ES-I3 (cell line): Measurements from ENCODE around the gene WASF3.

Experiments
- H3K36me3 ChIP-seq: 2 replicates; pipeline ENCODE4 v1.6.1; 2013; ENCODE audit warnings: mild to moderate bottlenecking, low read length, control low read depth, moderate library complexity; ENCODE audit not compliant: insufficient read depth
- H3K4me1 ChIP-seq: 2 replicates; pipeline ENCODE4 v1.6.1; 2013; ENCODE audit warnings: mild to moderate bottlenecking, control low read depth, low read length; ENCODE audit not compliant: insufficient read depth
- H3K9ac ChIP-seq: 2 replicates; pipeline ENCODE4 v1.6.1; 2013; ENCODE audit warnings: low read depth, mild to moderate bottlenecking, low read length, moderate library complexity
- H3K9me3 ChIP-seq: 2 replicates; pipeline ENCODE4 v1.6.1; 2013; ENCODE audit warnings: mild to moderate bottlenecking, low read length, moderate library complexity; ENCODE audit not compliant: control insufficient read depth, insufficient read depth

The WASF3 gene

GRCh38 chr13:26589754-26590153, 32.3 kb downstream of the WASF3 start:
- peaks cover 14% of the 10 kb centered on the region for H3K4me1 ChIP-seq
- H3K9ac ChIP-seq: no peak overlapping the region
- H3K9me3 ChIP-seq: no peaks in the 10 kb centered on the region; the same call in 1 of the 2 replicates
- H3K36me3 ChIP-seq: no peaks in the 10 kb centered on the region

- no peaks in the 10 kb centered on the region; the same call in 1 of the 2 replicates for H3K9me3 ChIP-seq
- H3K36me3 ChIP-seq: no peaks in the 10 kb centered on the region
- no peak overlapping the region for H3K9ac ChIP-seq
- H3K4me1 ChIP-seq: peaks cover 9% of the 10 kb centered on the region
Observed at GRCh38 chr13:26590379-26590778, 32.9 kb downstream of the WASF3 start.

GRCh38 chr13:26590951-26591350, 33.5 kb downstream of the WASF3 start:
- Histone ChIP-seq H3K4me1 (peaks cover 9% of the 10 kb centered on the region), H3K9ac (no peak overlapping the region), H3K36me3 (no peaks in the 10 kb centered on the region), H3K9me3 (no peaks in the 10 kb centered on the region; the same call in 1 of the 2 replicates)

- Histone ChIP-seq H3K4me1 (peaks cover 9% of the 10 kb centered on the region), H3K36me3 (no peaks in the 10 kb centered on the region), H3K9me3 (no peaks in the 10 kb centered on the region; the same call in 1 of the 2 replicates), H3K9ac (no peak overlapping the region)
Observed at GRCh38 chr13:26591672-26592071, 34.2 kb downstream of the WASF3 start.

GRCh38 chr13:26593661-26594060, 36.2 kb downstream of the WASF3 start:
- Histone ChIP-seq H3K36me3 (no peaks in the 10 kb centered on the region), H3K9ac (no peak overlapping the region), H3K4me1 (peaks cover 9% of the 10 kb centered on the region), H3K9me3 (no peaks in the 10 kb centered on the region)

- Histone ChIP-seq H3K9ac (no peak overlapping the region), H3K36me3 (no peaks in the 10 kb centered on the region), H3K4me1 (peaks cover 11% of the 10 kb centered on the region), H3K9me3 (no peaks in the 10 kb centered on the region)
Observed at GRCh38 chr13:26594363-26594762, 36.9 kb downstream of the WASF3 start.

- no peak overlapping the region for H3K9ac ChIP-seq
- peaks cover 7% of the 10 kb centered on the region for H3K4me1 ChIP-seq
- no peaks in the 10 kb centered on the region for H3K36me3 ChIP-seq
- no peaks in the 10 kb centered on the region for H3K9me3 ChIP-seq
Observed at GRCh38 chr13:26596458-26596857, 39.0 kb downstream of the WASF3 start.

GRCh38 chr13:26599403-26599802, 41.9 kb downstream of the WASF3 start:
- H3K36me3 ChIP-seq: no peaks in the 10 kb centered on the region

GRCh38 chr13:26599860-26600259, 42.4 kb downstream of the WASF3 start:
- no peaks in the 10 kb centered on the region for H3K36me3 ChIP-seq
- H3K9me3 ChIP-seq: no peaks in the 10 kb centered on the region
- H3K4me1 ChIP-seq: peaks cover 11% of the 10 kb centered on the region
- H3K9ac ChIP-seq: no peak overlapping the region

More at GRCh38 chr13:26599403-26599802, 41.9 kb downstream of the WASF3 start:
- Histone ChIP-seq H3K4me1 (peaks cover 11% of the 10 kb centered on the region), H3K9me3 (no peaks in the 10 kb centered on the region), H3K9ac (no peak overlapping the region)

- H3K36me3 ChIP-seq: no peaks in the 10 kb centered on the region
- peaks cover 11% of the 10 kb centered on the region for H3K4me1 ChIP-seq
- no peak overlapping the region for H3K9ac ChIP-seq
- no peaks in the 10 kb centered on the region for H3K9me3 ChIP-seq
Observed at GRCh38 chr13:26600343-26600742, 42.9 kb downstream of the WASF3 start.

- no peaks in the 10 kb centered on the region for H3K36me3 ChIP-seq
Observed at GRCh38 chr13:26601669-26602068, 44.2 kb downstream of the WASF3 start.

GRCh38 chr13:26602783-26603182, 45.3 kb downstream of the WASF3 start:
- Histone ChIP-seq H3K36me3 (no peaks in the 10 kb centered on the region), H3K4me1 (peaks cover 11% of the 10 kb centered on the region), H3K9ac (no peak overlapping the region), H3K9me3 (no peaks in the 10 kb centered on the region)

More at GRCh38 chr13:26601669-26602068, 44.2 kb downstream of the WASF3 start:
- Histone ChIP-seq H3K9ac (no peak overlapping the region), H3K9me3 (no peaks in the 10 kb centered on the region), H3K4me1 (peaks cover 11% of the 10 kb centered on the region)

GRCh38 chr13:26604784-26605545, 47.5 kb downstream of the WASF3 start:
- H3K9me3 ChIP-seq: no peaks in the 10 kb centered on the region
- H3K4me1 ChIP-seq: peaks cover 7% of the 10 kb centered on the region
- H3K36me3 ChIP-seq: no peaks in the 10 kb centered on the region
- H3K9ac ChIP-seq: no peak overlapping the region

GRCh38 chr13:26605845-26606244, 48.4 kb downstream of the WASF3 start:
- Histone ChIP-seq H3K4me1 (peaks cover 7% of the 10 kb centered on the region), H3K9ac (no peak overlapping the region), H3K36me3 (no peaks in the 10 kb centered on the region), H3K9me3 (no peaks in the 10 kb centered on the region)

- Histone ChIP-seq H3K9me3 (no peaks in the 10 kb centered on the region), H3K36me3 (no peaks in the 10 kb centered on the region), H3K9ac (no peak overlapping the region), H3K4me1 (peaks cover 3% of the 10 kb centered on the region)
Observed at GRCh38 chr13:26606631-26607030, 49.1 kb downstream of the WASF3 start.
